AG04450 (cell line): ENCODE data around the gene TEN1. TPM values are rescaled to one million over a fixed set of nuclear protein-coding genes. Genes with fewer than 3 reads are reported as not detected.

Source experiments
- CTCF ChIA-PET: fragments of 300-600, 350-600 bp; formaldehyde crosslinking; extraction: SDS; loops from one replicate; lab custom pipeline; 2022; ENCODE audit warnings: antibody characterized with exemption, inconsistent platforms; lab: Charles Lee
- POLR2A ChIA-PET: fragments of 350-600 bp; formaldehyde crosslinking; extraction: SDS; loops from one replicate; lab custom pipeline; 2021; ENCODE audit warnings: antibody characterized with exemption, inconsistent platforms; lab: Yijun Ruan, JAX
- DNase-seq: peaks from one replicate; pipeline ENCODE4 v3.0.0-alpha.2; 2011; ENCODE audit warnings: low read depth, low spot score
- H3K27ac ChIP-seq: one replicate; pipeline ENCODE4 v1.5.1; 2012; ENCODE audit warnings: low read depth, low read length, control low read depth
- H3K27me3 ChIP-seq: one replicate; pipeline ENCODE4 v1.6.0; 2012; ENCODE audit warnings: low read length; ENCODE audit not compliant: control insufficient read depth, insufficient read depth
- H3K4me3 ChIP-seq: 2 replicates; pipeline ENCODE4 v1.5.1; 2011; ENCODE audit warnings: mild to moderate bottlenecking, low read depth, low read length, control low read depth
- H3K9me3 ChIP-seq: 2 replicates; pipeline ENCODE4 v1.5.1; 2012; ENCODE audit warnings: low read length; ENCODE audit not compliant: control insufficient read depth, insufficient read depth
- polyA plus RNA-seq: library from polyadenylated mRNA; depleted of rRNA; stranded (reverse); fragments of >200 nt; gene quantifications from 2 replicates; pipeline ENCODE4 v1.2.3, GENCODE V29; 2011; rRNA removed
- TF ChIP-seq, protein P1 (sequence below): IDR thresholded peaks from 2 replicates; pipeline ENCODE4 v1.5.1; 2011; ENCODE audit warnings: low read depth, low read length, control low read depth, inconsistent platforms

Gene TEN1
- polyA plus RNA-seq, 1 experiment: 9.1 TPM

DNA sequence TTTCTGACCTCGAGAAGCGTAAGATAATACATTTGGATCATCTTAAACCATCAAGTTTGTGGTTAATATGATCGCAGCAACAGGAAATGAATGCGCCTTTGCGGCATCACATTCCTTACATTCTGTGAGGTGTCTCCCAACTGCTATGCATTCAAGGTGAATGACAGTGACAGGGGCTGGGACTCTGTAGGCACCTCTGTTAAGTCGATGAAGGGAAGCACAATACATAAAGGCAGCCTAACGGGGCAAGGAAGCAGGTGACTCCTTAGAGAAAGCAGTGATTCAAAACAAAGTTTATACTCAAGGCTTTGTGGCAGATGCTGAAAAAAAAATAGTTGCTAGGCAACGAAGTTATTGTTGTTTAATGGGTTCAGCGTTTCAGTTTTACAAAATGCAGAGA is 69.7 kb downstream of the TEN1 start:
- Histone ChIP-seq H3K9me3 (no peaks in the 10 kb centered on the region), H3K27me3 (no peaks in the 10 kb centered on the region), H3K4me3 (no peak overlapping the region), H3K27ac (no peak overlapping the region)
- DNase-seq: no peak
- TF ChIP-seq, protein P1, sequence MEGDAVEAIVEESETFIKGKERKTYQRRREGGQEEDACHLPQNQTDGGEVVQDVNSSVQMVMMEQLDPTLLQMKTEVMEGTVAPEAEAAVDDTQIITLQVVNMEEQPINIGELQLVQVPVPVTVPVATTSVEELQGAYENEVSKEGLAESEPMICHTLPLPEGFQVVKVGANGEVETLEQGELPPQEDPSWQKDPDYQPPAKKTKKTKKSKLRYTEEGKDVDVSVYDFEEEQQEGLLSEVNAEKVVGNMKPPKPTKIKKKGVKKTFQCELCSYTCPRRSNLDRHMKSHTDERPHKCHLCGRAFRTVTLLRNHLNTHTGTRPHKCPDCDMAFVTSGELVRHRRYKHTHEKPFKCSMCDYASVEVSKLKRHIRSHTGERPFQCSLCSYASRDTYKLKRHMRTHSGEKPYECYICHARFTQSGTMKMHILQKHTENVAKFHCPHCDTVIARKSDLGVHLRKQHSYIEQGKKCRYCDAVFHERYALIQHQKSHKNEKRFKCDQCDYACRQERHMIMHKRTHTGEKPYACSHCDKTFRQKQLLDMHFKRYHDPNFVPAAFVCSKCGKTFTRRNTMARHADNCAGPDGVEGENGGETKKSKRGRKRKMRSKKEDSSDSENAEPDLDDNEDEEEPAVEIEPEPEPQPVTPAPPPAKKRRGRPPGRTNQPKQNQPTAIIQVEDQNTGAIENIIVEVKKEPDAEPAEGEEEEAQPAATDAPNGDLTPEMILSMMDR: no peak
- ChIA-PET CTCF (interaction anchor here (0.8 to 3.6 kb wide), 2 partner anchors 34 to 35 kb away, joined by 5 to 11 read pairs; no protein-coding TSS in a partner anchor), POLR2A (no interaction called here)

DNA sequence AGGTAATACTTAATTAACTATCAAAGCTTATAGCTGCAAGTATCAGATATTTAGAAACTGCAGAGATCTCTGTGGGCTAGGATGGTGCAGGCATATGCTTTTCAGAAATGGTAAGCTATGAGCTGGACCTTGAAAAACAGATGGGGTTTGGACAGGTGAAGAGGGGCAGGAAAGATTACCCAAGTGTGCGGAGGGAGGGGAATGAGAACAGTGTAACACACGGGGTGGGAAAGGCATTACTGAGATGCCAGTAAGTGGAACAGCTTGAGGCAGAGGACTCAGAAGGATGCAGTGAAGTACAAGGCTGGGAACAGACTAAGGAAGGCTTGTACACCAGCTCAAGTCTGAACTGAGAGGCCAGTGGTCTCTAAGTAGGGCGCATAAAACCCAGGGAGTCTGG is 70.2 kb downstream of the TEN1 start:
- Histone ChIP-seq H3K4me3 (no peak overlapping the region), H3K27ac (no peak overlapping the region), H3K27me3 (no peaks in the 10 kb centered on the region), H3K9me3 (no peaks in the 10 kb centered on the region)
- DNase-seq: no peak
- TF ChIP-seq, protein P1: no peak
- ChIA-PET CTCF (interaction anchor here (0.8 kb wide), 1 partner anchor 35 kb away, joined by 5 read pairs; no protein-coding TSS in a partner anchor), POLR2A (no interaction called here)

DNA sequence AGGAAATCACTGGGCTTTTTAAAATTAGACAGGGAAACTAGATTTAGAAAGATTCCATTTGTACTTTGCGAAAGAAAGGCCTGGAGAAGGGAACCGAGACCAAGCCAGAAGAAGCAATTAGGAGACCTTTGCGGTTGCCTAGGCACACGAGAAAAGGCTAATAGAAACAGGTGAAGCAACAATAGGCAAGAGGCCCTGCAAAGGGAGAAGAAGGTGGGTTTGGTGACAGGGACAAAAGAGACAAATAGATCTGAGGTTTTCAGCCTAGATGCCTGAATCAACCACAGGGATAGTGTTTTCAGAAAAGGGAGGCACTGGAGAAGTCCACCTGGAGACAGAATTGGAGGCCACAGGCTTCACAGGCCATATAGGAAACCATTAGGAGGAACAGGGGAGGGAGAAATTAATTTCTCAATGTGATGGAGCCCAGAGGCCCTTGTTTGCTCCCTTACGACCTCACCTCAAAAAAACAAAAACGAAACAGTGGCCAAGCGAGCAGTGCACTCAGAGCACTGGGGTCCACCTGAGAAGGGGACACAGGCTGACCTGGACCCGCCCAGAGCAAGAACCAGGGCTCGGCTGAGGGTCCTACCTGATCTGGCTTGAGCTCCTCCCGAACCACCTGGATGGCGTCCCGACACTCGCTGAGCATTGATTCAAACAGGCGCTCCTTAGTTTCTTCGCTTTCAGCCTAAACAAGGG is 70.9 kb downstream of the TEN1 start:
- ChIA-PET POLR2A (no interaction called here), CTCF (interaction anchor here (0.8 kb wide), 1 partner anchor 36 kb away, joined by 5 read pairs; no protein-coding TSS in a partner anchor)
- H3K4me3 ChIP-seq: no peak overlapping the region
- TF ChIP-seq, protein P1: no peak
- DNase-seq: no peak
- no peaks in the 10 kb centered on the region for H3K9me3 ChIP-seq
- H3K27ac ChIP-seq: no peak overlapping the region
- H3K27me3 ChIP-seq: no peaks in the 10 kb centered on the region

Other genes starting within 250 kb of the TEN1 start
- 12.4 and 16.8 TPM in 2 replicates for gene GALK1, start 214.0 kb upstream of the TEN1 start, polyA plus RNA-seq
- 11.1 and 11.4 TPM in 2 replicates for gene UNK, start 194.4 kb upstream of the TEN1 start, polyA plus RNA-seq
- 0.11 and 0.16 TPM in 2 replicates for gene UNC13D, start 134.8 kb upstream of the TEN1 start, polyA plus RNA-seq
- gene WBP2, start 123.9 kb upstream of the TEN1 start, polyA plus RNA-seq: 33.3 and 35.3 TPM in 2 replicates
- 5.7 and 9.2 TPM in 2 replicates for gene TRIM47, start 100.7 kb upstream of the TEN1 start, polyA plus RNA-seq
- 6.5 and 8.7 TPM in 2 replicates for gene TRIM65, start 82.3 kb upstream of the TEN1 start, polyA plus RNA-seq
- 16.6 and 21.9 TPM in 2 replicates for gene MRPL38, start 74.4 kb upstream of the TEN1 start, polyA plus RNA-seq
- gene FBF1, start 38.2 kb upstream of the TEN1 start, polyA plus RNA-seq: 2.5 and 4.0 TPM in 2 replicates
- 30.7 and 32.8 TPM in 2 replicates for gene ACOX1, start 74 bp upstream of the TEN1 start, polyA plus RNA-seq
- 2.7 and 2.9 TPM in 2 replicates for gene CDK3, start 21.6 kb downstream of the TEN1 start, polyA plus RNA-seq
- not detected in 2 replicates for gene EVPL, start 48.1 kb downstream of the TEN1 start, polyA plus RNA-seq
- gene SRP68, start 93.3 kb downstream of the TEN1 start, polyA plus RNA-seq: 82.9 and 101 TPM in 2 replicates
- gene GALR2, start 95.5 kb downstream of the TEN1 start, polyA plus RNA-seq: 0.06 TPM in 1 of 2 replicates, not detected in the other
- gene ZACN, start 99.9 kb downstream of the TEN1 start, polyA plus RNA-seq: not detected in 2 replicates
- 97.6 and 114 TPM in 2 replicates for gene EXOC7, start 124.5 kb downstream of the TEN1 start, polyA plus RNA-seq
- gene FOXJ1, start 162.0 kb downstream of the TEN1 start, polyA plus RNA-seq: not detected in 2 replicates